ENCODE data around the gene CSHL1. TPM values are rescaled to one million over a fixed set of nuclear protein-coding genes. Genes with fewer than 3 reads are reported as not detected.
"Not testable (repeated sequence)": the region's sequence is repeated elsewhere in the genome, so short reads cannot be mapped to it uniquely, and the experiment has no call there.

CSHL1 gene
- total RNA-seq, 1 experiment from 2014 or later = not detected

GRCh38 chr17:63940584-63940983 is 29.5 kb upstream of the CSHL1 start:
- no peak for DNase-seq (ENCODE audit: low read depth)

DNA sequence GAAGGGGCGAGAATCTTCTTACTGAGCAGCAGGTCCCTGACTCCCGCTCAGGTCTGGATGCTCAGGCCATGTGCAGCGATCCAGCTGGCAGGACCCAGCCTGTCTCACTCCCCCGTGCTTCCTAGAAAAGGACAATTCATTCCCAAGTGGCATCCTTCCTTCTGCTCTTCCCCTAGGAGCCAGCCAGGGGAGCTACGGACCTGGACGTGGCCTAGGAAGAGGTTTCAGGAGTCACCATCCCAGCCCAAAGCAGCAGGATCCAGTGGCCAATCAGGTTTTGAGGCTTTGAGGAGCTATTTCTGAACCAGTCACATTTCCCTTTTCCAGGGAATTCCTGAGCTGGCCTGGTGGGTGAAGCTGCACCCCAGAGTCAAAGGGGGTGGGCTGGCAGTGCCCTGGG is 28.8 kb upstream of the CSHL1 start:
- no peak for DNase-seq (ENCODE audit: low read depth)

DNA sequence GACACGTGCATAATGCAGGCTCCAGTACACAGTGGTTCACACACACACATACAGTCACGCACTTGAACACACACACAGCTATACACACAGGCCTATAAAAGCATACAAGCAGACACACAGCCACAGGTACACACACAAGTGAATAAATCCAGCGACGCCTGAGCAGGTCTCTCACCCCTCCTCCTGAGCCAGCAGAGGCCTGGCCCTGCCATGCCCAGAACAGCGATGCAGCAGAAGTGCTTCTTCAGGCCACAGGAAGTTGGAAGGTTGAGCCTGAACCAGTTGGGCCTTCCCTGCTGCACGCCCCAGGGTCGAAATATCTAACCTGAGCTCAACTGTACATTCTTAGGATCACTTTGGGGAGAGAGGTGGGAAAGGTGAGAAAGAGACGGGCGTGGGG is 28.3 kb upstream of the CSHL1 start:
- no peak for DNase-seq (ENCODE audit: low read depth)

DNA sequence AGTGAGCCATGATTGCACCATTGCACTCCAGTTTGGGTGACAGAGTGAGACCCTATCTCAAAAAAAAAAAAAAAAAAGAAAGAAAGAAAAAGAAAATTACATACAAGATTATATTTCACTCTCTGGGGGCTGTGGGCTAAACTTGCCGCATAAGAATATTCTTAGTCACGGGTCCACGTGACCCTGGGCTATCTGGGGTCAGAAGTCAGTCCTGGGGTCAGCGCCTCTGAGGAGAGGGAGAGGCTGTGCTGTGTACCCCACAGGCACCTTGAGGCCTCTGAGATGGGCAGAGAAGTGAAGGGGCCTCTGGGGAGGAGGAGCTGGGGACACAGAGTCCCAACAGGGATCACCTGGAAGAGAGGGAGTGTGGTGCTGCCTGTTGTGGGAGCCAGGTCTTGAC is 26.9 kb upstream of the CSHL1 start:
- no peak for DNase-seq (ENCODE audit: low read depth)

GRCh38 chr17:63937319-63937718 is 26.3 kb upstream of the CSHL1 start:
- DNase-seq (ENCODE audit: low read depth) = no peak

GRCh38 chr17:63934183-63935112 is 23.4 kb upstream of the CSHL1 start:
- DNase-seq (ENCODE audit: low read depth) = no peak

DNA sequence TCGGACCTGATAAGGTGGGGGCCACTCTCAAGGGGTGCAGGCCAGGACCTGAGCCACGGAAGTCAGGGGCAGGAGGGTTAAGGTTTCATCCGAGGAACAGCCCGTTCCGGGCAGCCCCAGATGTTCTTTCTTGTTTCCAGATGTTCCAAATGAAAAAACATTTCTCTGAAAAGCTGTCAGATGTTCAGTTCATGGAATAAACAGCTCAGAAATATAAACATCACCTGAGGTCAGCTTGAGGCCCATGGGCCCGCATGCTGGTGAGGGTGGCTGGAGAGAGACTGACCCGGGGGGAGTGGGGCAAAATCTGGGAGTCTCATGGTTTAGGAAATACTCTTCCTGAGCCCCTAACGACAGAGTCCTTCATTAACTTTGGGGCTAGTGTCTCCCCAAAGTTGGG is 22.5 kb upstream of the CSHL1 start:
- no peak for DNase-seq (ENCODE audit: low read depth)

GRCh38 chr17:63932721-63933120 is 21.7 kb upstream of the CSHL1 start:
- no peak for DNase-seq (ENCODE audit: low read depth)

- DNase-seq (ENCODE audit: low read depth) = no peak
Observed at GRCh38 chr17:63931981-63932561, 21.0 kb upstream of the CSHL1 start, which contains the start of gene CD79B. TSS of gene CD79B (minus strand) at chr17:63932331. CDS start at chr17:63932261, 70 bp downstream.

- DNase-seq (ENCODE audit: low read depth) = no peak
Observed at GRCh38 chr17:63930951-63931575, 20.0 kb upstream of the CSHL1 start.

DNA sequence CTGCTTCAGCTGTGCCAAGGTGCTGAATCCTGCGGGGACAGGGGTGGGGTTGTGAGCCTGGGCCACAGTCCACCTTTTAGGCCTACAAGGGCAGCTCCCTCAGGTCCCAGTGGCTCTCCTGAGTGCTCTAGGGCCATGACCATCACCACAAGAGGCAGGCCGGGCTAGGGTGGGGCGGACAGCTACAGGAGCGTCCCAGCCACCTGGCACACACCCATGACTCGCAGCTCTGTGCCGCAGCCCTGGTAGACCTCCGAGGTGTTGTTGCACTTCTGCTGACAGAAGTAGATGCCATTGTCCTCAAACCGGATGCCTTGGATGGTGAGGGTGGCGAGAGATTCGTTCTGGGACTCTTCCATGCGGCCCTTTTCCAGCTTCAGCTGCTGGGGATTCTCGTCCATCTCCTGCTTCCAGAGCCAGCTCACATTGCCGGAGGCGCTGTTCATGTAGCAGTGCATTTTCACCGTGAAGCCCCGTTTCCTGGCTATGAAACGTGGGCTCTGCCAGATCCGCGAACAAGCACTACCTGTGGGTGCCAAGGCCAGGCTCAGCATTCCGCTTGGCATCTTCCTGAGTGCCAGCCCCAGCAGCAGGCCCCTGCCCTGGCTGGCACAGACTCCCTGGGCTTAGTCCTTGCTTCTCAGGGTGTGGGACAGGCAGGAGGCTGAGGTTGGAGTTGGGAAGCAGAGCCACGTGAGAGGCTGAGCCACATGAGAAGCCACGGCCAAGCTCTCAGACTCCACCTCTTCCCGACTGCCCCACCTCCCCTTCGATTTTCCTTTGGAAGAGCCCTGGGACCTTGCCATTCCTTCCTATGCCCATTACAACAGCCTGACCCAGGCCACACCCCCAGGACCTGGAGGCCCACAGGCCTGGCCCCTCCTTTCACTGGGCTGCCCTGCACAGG is 19.1 kb upstream of the CSHL1 start:
- no peak for DNase-seq (ENCODE audit: low read depth)

DNA sequence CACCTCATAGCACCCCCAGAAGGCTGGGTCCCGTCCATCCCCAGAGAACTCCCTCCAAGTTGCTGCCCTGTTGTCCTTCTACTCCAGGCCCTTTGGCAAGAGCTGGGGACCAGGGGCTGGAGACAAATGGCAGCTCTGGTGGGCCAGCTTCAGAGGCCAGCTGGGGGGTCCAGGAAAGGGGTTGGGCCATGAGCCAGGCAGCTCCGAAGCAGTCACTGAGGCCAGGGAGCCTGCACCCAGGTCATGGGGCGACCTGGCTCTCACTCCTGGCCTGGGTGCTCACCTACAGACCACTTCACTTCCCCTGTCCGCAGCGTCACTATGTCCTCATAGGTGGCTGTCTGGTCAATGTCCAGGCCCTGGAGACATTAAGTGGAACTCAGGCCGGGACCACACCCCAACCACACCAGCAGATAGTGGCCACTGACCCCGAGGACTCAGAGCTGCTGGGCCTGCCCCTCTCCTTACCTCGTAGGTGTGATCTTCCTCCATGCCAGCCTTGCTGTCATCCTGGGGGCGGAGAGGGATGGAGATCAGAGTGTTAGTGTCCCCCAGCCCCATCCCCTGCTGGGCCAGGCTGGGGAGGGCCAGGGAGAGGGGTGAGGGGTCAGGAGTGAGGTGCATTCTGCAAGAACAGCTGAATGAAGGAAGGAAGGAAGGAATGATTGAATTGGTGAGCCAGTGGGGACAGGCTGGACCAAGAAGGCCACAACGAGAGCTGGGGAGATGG is 18.1 kb upstream of the CSHL1 start:
- no peak for DNase-seq (ENCODE audit: low read depth)

GRCh38 chr17:63928172-63928666 is 17.2 kb upstream of the CSHL1 start:
- DNase-seq (ENCODE audit: low read depth) = no peak

DNA sequence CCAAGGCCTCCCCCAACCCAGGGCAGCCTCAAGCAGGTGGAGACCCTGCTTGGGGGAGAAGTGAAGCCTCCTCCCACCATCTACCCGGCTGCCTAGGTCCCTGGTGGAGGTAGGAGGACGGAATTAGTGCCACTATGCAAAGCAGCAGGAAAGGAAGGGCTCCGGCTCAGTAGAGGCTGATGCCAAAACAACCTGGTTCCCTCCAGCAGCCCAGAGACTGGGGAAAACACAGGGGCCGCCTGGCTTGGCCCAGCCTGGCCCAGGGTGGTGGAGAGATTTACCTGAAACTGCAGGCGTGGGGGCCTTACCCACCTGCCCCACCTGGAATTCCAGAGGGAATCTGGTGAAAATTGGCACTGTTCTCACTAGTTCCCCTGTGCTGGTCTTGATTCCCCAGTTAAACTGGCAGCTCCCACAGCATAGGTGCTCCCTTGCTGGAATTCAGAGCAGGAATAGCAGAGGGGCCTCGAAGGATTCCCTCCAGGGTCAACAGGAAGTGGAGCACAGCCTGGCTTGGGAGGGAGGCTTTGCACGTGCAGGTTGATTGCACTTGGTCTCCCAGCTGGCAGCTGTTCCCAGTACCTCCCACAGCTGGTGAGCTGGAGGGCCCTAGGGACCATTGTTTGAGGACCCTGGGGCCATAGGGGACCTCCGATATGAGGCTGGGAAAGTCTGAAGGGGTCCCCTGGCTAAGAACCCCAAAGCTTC is 16.6 kb upstream of the CSHL1 start:
- DNase-seq (ENCODE audit: low read depth) = no peak

GRCh38 chr17:63926164-63926563 is 15.1 kb upstream of the CSHL1 start:
- no peak for DNase-seq (ENCODE audit: low read depth)

DNA sequence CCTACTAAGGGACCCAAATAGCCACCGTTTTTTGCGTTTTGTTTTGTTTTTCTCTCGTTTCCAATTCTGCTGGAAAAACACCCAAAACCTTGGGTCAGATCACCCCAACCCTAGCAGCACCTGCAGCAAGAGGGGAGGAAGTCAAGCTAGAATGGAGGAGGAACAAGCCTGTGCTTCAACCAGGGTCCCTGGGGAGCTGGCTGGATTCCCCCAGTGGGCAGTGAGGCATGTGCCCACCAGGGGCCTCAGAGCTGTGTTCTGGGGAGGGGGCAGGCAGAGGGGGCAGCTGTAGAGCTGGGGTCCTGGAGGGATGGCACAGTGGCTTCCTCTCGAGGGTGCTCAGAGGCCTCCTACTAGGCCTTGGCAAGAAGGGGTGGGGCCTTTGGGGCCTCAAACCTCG is 14.6 kb upstream of the CSHL1 start:
- DNase-seq (ENCODE audit: low read depth) = no peak

DNA sequence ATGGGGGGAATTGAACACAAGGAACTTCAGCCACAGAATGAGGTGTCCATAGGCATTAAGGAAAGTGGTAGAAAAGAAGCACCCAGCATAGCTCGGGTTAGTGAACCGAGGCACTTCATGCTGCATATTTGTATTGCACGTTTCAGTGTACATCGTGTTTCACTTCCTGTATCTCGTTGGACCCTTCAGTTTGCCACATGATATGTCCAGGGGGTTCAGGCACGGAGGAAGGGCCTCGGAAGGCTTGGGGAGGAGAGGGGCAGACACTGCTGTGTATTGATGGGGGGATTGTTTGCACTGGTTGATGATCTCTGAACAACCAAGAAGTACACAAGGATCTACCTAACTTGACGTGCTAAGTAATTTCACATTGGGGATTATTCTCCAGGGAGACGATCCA is 11.3 kb upstream of the CSHL1 start:
- not testable (repeated sequence) for DNase-seq (ENCODE audit: low read depth)

DNA sequence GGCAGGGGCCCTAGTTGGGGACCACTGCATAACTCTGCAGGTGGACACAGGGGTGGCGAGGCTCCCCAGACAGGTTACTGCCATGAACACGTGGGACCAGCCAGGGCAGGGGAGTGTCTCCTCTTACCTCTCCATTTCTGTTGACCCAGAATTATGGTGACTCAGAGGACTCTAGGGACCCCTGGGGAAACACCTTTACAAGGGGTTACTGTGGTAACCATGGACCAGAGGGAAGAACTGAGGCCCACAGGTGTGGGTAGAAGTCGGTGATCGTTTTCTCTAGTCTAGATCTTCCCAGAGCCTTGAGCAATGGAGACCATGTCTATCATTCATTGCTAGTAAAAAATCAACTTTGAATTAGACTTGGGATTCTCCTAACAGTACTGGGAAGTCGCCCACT is 9.7 kb upstream of the CSHL1 start:
- not testable (repeated sequence) for DNase-seq (ENCODE audit: low read depth)

GRCh38 chr17:63920050-63920449 is 9.0 kb upstream of the CSHL1 start:
- DNase-seq (ENCODE audit: low read depth) = not testable (repeated sequence)

DNA sequence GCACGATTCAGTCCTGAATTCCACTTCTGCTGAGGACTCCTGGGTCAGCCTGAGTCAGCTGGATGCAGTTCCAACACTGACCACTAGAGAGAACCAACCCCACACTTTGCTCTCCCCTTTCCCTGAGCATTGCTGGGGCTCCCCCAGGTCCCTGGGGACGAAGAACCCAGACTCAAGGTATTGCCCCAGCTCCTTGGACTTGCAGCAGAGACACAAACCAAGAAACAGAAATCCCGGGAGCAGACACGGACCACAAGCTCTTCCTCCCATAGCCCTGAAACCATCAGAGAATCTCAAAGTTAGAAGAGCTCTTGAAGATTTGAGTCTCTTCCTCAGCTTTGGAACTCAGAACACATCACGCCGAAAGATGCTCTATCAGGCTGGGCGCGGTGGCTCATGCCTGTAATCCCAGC is 8.3 kb upstream of the CSHL1 start:
- DNase-seq (ENCODE audit: low read depth) = peak; percentile 51
